GM19240 (cell line): ENCODE measurements around the gene TMEM255B.
"Not testable (repeated sequence)": the region's sequence is repeated elsewhere in the genome, so short reads cannot be mapped to it uniquely, and the experiment has no call there.

ENCODE experiments used
- DNase-seq: peaks from one replicate; pipeline ENCODE4 v3.0.0; 2011; ENCODE audit warnings: low spot score; ENCODE audit not compliant: insufficient read length

TMEM255B gene

GRCh38 chr13:113832631-113833030 is 73.6 kb downstream of the TMEM255B start:
- no peak for DNase-seq

- DNase-seq: no peak
These were observed 74.2 kb downstream of the TMEM255B start for GRCh38 chr13:113833111-113833830.

GRCh38 chr13:113834006-113834405 is 75.0 kb downstream of the TMEM255B start:
- DNase-seq: not testable (repeated sequence)

- no peak for DNase-seq
These were observed 75.6 kb downstream of the TMEM255B start for GRCh38 chr13:113834496-113835200.

- no peak for DNase-seq
These were observed 76.6 kb downstream of the TMEM255B start for GRCh38 chr13:113835461-113836270.

- no peak for DNase-seq
These were observed 77.9 kb downstream of the TMEM255B start for GRCh38 chr13:113836768-113837559.

- no peak for DNase-seq
These were observed 78.7 kb downstream of the TMEM255B start for GRCh38 chr13:113837560-113838355.

GRCh38 chr13:113838711-113839201 is 79.7 kb downstream of the TMEM255B start:
- no peak for DNase-seq

- no peak for DNase-seq
These were observed 80.6 kb downstream of the TMEM255B start for GRCh38 chr13:113839536-113840204.

GRCh38 chr13:113840541-113841352 is 81.7 kb downstream of the TMEM255B start:
- DNase-seq: no peak

GRCh38 chr13:113841353-113841650 is 82.3 kb downstream of the TMEM255B start:
- no peak for DNase-seq

GRCh38 chr13:113842336-113843062 is 83.5 kb downstream of the TMEM255B start:
- no peak for DNase-seq

- no peak for DNase-seq
These were observed 84.1 kb downstream of the TMEM255B start for GRCh38 chr13:113843063-113843654.

- no peak for DNase-seq
These were observed 85.0 kb downstream of the TMEM255B start for GRCh38 chr13:113843864-113844556.

GRCh38 chr13:113845055-113845454 is 86.0 kb downstream of the TMEM255B start:
- DNase-seq: no peak

GRCh38 chr13:113845723-113846635 is 87.0 kb downstream of the TMEM255B start:
- DNase-seq: no peak
